ENCODE data around the gene TAC3. TPM values are rescaled to one million over a fixed set of nuclear protein-coding genes. Genes with fewer than 3 reads are reported as not detected.

TAC3 gene
- total and polyA plus RNA-seq, 4 donors, result not detected

- WGBS, 2 donors, result 66 to 87% methylated on average over 10 of the region's 10 CpGs
- DNase-seq, result no peak
- Histone ChIP-seq H3K27me3 (ENCODE audit: control insufficient read depth in 3 of 3, insufficient read depth in 3 of 3, low read length in 2 of 3) (no peaks in the 10 kb centered on the region), H3K4me1 (ENCODE audit: control insufficient read depth in 5 of 5, insufficient read depth in 5 of 5, low read length in 5 of 5) (peaks cover 0 to 20% (median 2%) of the 10 kb centered on the region in 5 donors), H3K4me3 (no peak overlapping the region), H3K9ac (ENCODE audit: insufficient read depth in 1 of 2, low read length in 2 of 2) (no peak overlapping the region), H3K27ac (ENCODE audit: low read depth in 1 of 2, low read length in 1 of 2) (no peak overlapping the region), H3K9me3 (ENCODE audit: control insufficient read depth in 4 of 4, insufficient read depth in 3 of 4, low read length in 3 of 4) (no peaks in the 10 kb centered on the region), H3K36me3 (ENCODE audit: control insufficient read depth in 4 of 4, insufficient read depth in 4 of 4, low read length in 4 of 4) (peaks cover 0 to 6% (median 0%) of the 10 kb centered on the region in 4 donors)
- no peak for ATAC-seq (ENCODE audit: insufficient read depth, low FRiP score)
- TF ChIP-seq CTCF (IDR thresholded peaks at IDR 0.05; ENCODE audit: control extremely low read depth, extremely low read depth), result no peak
Observed at GRCh38 chr12:56994231-56994746, 22.0 kb downstream of the TAC3 start.

GRCh38 chr12:56993346-56993745 is 23.0 kb downstream of the TAC3 start:
- Histone ChIP-seq H3K27ac (ENCODE audit: low read depth in 1 of 2, low read length in 1 of 2) (no peak overlapping the region), H3K4me1 (ENCODE audit: control insufficient read depth in 5 of 5, insufficient read depth in 5 of 5, low read length in 5 of 5) (peaks cover 0 to 20% (median 6%) of the 10 kb centered on the region in 5 donors), H3K36me3 (ENCODE audit: control insufficient read depth in 4 of 4, insufficient read depth in 4 of 4, low read length in 4 of 4) (peaks cover 0 to 6% (median 0%) of the 10 kb centered on the region in 4 donors), H3K27me3 (ENCODE audit: control insufficient read depth in 3 of 3, insufficient read depth in 3 of 3, low read length in 2 of 3) (no peaks in the 10 kb centered on the region), H3K9me3 (ENCODE audit: control insufficient read depth in 4 of 4, insufficient read depth in 3 of 4, low read length in 3 of 4) (no peaks in the 10 kb centered on the region), H3K4me3 (no peak overlapping the region), H3K9ac (ENCODE audit: insufficient read depth in 1 of 2, low read length in 2 of 2) (no peak overlapping the region)
- no peak for DNase-seq
- no peak for ATAC-seq (ENCODE audit: insufficient read depth, low FRiP score)
- no peak for TF ChIP-seq CTCF (IDR thresholded peaks at IDR 0.05; ENCODE audit: control extremely low read depth, extremely low read depth)
- 42 to 57% methylated on average over 10 of the region's 10 CpGs for WGBS, 2 donors

- Histone ChIP-seq H3K9ac (ENCODE audit: insufficient read depth in 1 of 2, low read length in 2 of 2) (no peak overlapping the region), H3K4me1 (ENCODE audit: control insufficient read depth in 5 of 5, insufficient read depth in 5 of 5, low read length in 5 of 5) (peaks cover 0 to 21% (median 10%) of the 10 kb centered on the region in 5 donors), H3K27ac (ENCODE audit: low read depth in 1 of 2, low read length in 1 of 2) (peak overlapping the region in 1 of 2 donors; percentile 41), H3K4me3 (no peak overlapping the region), H3K9me3 (ENCODE audit: control insufficient read depth in 4 of 4, insufficient read depth in 3 of 4, low read length in 3 of 4) (no peaks in the 10 kb centered on the region), H3K36me3 (ENCODE audit: control insufficient read depth in 4 of 4, insufficient read depth in 4 of 4, low read length in 4 of 4) (no peaks in the 10 kb centered on the region), H3K27me3 (ENCODE audit: control insufficient read depth in 3 of 3, insufficient read depth in 3 of 3, low read length in 2 of 3) (no peaks in the 10 kb centered on the region)
- DNase-seq (peak; percentile 57 to 77 (median 69)), ATAC-seq (ENCODE audit: insufficient read depth, low FRiP score) (no peak)
- 52 to 64% methylated on average over 8 of the region's 8 CpGs for WGBS, 2 donors
- no peak for TF ChIP-seq CTCF (IDR thresholded peaks at IDR 0.05; ENCODE audit: control extremely low read depth, extremely low read depth)
Observed at GRCh38 chr12:56991319-56992246, 24.7 kb downstream of the TAC3 start.

Data from lung (tissue), 12 donors.